ENCODE results near the gene DTNB.

- no peak for TF ChIP-seq CTCF (IDR thresholded peaks at IDR 0.05)
- no peak for TF ChIP-seq POLR2A (IDR thresholded peaks at IDR 0.05)
These were observed 643 bp upstream of the DTNB start for GRCh38 chr2:25674077-25674362.

Data from ovary (tissue), 3 donors.